HG02798 (cell line): ENCODE results near the gene FAM13B.
"Not testable (repeated sequence)": the region's sequence is repeated elsewhere in the genome, so short reads cannot be mapped to it uniquely, and the experiment has no call there.

Experiments used
- ATAC-seq: cut with Tn5 transposase; IDR thresholded peaks from one replicate; pipeline ENCODE4 v1.9.1; 2021; ENCODE audit warnings: mild to moderate bottlenecking; ENCODE audit not compliant: unreplicated experiment, poor library complexity

FAM13B gene

DNA sequence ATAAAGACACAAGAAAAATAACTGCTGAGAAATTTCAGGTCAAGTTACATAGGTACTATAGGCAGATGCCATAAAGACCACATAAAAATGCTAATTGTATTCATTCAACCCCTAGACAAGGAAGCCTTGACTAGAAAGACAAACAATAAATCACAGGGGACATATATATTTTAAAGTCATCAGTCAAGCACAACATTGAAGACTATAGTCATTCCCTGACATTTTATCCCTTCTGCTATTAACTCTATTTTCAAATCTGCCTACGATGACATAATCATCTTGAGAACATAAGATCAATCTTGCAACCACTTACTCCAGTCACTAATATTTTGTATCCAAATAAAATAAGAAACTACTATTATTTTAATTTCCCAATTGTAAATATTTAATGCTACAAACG, 38.3 kb downstream of the FAM13B start:
- ATAC-seq: no peak

DNA sequence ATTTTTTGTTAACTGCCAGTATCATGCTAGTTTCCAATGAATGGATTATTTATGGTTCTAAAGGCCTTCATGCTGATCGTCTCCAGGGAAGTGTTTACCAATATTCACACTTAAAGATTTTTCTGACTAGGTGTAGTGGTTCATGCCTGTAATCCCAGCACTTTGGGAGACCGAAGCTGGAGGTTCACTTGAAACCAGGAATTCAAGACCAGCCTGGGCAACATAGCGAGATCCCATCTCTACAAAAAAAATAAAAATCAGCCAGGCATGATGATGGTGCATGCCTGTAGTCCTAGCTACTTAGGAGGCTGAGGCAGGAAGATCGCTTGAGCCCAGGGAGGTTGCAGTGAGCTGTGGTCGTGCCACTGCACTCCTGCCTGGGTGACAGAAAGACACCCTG, 43.5 kb downstream of the FAM13B start:
- no peak for ATAC-seq

DNA sequence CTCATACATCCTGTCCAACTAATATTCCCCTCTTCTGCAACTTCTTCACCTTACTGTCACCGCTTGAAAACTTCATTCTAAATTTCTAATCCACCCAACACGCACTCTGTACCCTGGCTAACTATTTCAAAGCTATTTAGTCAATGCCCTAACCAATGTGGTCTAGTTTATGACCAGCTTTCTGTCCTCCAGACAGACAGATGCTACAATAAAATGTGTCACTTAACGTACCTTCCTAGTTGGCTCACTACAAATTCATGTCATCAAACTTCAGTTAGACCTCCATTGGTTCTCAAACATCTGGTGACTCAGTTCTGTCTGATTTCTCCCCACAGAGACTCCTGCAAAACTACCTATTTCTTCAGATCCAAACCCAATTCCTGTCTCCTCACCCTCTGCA, 57.7 kb downstream of the FAM13B start:
- ATAC-seq: no peak

DNA sequence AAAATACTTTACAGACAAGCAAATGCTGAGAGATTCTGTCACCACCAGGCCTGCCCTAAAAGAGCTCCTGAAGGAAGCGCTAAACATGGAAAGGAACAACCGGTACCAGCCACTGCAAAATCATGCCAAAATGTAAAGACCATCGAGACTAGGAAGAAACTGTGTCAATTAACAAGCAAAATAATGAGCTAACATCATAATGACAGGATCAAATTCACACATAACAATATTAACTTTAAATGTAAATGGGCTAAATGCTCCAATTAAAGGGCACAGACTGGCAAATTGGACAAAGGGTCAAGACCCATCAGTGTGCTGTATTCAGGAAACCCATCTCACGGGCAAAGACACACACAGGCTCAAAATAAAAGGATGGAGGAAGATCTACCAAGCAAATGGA, 62.5 kb downstream of the FAM13B start:
- not testable (repeated sequence) for ATAC-seq

DNA sequence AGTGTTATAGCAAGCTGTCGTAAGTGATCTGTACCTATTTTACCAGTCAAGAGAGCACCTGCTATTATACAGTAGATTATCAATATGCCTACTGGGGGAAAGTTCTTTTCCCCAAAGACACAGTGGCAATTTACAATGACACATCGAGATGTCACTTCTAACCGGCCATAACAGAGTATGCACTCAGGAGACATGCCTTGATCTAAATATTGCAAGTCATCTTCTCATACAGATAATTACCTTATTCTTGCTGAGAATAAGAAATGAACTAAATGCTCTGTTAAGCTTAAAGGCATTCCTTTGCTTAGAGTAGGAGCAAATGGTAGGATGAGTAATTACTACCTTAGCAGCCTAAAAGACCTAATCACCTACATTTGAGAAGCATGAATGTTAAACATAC, 72.1 kb downstream of the FAM13B start:
- no peak for ATAC-seq

- no peak for ATAC-seq
These were observed 72.7 kb downstream of the FAM13B start for GRCh38 chr5:137960141-137960540.

DNA sequence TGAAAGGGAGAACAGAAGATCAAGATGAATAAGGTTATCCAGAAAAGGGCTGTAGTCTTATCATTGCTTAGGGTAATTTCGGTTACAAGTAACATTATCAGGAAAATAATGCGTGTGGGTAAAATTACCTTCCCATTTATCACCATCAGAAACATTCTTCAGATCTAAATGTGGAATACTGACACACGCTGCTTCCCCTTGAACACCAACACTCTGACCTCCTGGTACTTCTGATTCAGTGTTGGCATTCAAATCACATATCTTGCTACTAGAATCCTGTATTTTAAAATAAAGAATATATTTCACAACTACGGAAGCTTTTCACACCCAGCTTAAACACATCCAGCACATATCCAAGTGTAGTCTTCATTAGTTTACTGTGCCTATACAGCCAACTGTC, 73.4 kb downstream of the FAM13B start:
- ATAC-seq: no peak

DNA sequence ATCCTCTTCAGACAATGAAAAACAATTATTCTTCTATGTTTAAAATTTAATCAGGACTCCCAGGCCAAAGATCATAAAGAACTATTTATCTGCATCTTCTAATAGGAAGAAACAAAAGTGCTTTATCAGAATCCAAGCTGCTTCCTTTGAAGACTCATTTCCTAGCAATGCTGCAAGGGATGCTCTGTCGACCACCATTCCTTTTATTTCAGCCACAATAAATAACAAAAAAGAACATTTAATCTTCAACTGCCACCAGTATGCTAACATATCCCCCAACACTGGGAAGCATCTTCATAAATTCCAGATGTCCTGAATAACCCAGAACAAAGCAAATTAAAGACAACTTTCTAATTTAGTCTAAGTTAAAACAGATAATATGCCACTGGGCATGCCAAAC, 74.9 kb downstream of the FAM13B start:
- ATAC-seq: no peak

GRCh38 chr5:137954131-137954879, 78.6 kb downstream of the FAM13B start:
- no peak for ATAC-seq

- no peak for ATAC-seq
These were observed 87.1 kb downstream of the FAM13B start for GRCh38 chr5:137945825-137946224.

GRCh38 chr5:137944280-137944679, 88.6 kb downstream of the FAM13B start:
- ATAC-seq: not testable (repeated sequence)

GRCh38 chr5:137939331-137939730, 93.5 kb downstream of the FAM13B start:
- ATAC-seq: no peak

GRCh38 chr5:137938751-137939143, 94.1 kb downstream of the FAM13B start:
- no peak for ATAC-seq

DNA sequence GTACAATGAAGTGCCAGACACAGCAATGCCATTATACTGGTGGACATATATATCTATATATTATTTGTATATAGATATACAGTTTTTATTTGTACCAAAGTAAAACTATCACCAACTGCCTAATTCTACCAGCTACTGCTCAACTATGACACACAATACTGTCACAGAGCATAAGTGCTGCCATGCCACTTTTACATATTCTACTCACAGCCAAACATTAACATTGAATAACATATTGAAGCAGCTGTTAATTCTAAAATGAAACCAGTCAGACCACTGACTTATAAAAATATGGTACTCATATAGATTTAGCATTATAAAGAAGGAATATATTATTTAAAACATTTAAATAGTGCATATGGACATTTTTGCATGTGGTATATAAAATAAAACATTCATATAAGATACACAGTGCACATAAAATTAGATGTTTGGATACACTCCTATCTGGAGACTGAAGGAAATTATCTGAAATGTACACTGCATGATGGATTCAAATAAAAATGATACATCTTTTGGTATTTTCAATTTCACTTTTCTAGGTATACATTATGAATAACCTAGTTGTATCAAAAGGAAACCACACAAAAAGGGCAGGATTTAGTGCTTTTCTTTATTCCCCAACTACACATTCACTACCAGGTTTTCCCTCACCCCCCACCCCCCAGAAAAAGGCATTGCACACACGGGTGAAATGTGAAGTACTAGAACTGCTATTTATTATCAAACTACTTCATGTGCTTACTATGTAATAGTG, 94.7 kb downstream of the FAM13B start:
- no peak for ATAC-seq

- no peak for ATAC-seq
These were observed 97.2 kb downstream of the FAM13B start for GRCh38 chr5:137935694-137936093.

- peak; percentile 57 for ATAC-seq
These were observed 97.7 kb downstream of the FAM13B start for GRCh38 chr5:137935190-137935589.

DNA sequence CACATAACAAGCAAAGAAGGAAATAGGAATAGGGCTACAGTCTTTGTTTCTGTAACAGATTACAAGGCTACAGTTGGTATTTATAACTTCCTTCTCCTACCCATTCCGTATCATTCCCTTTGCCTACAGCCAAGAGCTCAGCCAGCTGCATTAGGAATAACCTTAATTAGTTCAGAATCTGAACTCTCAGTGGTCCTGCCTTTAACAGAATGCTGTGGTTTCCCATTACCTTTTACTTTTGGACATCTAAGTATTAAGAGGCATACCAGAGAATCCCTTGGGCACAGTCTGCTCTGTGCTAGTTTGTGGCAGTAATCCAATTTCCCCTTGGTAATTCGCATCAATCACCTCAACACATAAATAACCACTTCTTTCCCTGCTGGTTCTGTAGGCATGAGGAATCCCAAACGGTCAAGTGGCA, 99.4 kb downstream of the FAM13B start:
- ATAC-seq: no peak

DNA sequence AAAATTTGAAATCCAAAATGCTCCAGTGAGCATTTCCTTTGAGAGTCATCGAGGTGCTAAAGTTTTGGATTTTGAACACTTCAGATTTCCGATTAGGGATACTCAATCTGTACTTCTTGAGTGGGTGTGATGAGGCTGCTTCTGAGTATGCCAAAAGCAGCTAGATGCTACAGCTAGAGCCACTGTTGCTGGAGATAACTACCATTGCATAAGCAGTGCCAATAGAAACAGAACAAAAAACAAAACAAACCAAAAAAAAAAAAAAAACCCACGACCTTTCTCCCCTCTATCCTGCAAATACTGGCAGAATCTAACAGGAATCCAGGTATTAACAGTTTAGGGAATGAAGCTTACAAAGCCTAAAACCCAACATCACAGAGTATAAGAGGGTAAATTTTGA, 100.1 kb downstream of the FAM13B start:
- ATAC-seq: no peak

- ATAC-seq: no peak
These were observed 109.0 kb downstream of the FAM13B start for GRCh38 chr5:137923856-137924255.

DNA sequence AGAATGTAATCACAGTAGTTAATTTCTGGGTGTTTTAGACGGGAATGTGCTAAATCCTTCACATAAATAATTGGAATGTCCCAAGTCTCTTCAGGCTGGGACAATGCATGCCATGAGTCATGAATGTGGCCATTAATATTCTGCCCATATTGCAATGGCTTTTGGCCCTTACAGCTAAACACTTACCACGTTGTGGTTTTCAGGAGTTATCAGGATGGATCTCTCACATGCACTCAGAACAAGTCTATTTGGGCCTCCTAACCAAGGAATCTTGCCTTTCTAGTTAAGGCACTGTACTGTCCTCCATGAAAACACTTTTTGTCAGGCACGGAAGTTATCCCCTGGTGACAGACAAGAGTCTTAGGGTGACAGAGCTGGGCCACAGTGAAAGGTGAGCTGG, 110.9 kb downstream of the FAM13B start:
- ATAC-seq: no peak

DNA sequence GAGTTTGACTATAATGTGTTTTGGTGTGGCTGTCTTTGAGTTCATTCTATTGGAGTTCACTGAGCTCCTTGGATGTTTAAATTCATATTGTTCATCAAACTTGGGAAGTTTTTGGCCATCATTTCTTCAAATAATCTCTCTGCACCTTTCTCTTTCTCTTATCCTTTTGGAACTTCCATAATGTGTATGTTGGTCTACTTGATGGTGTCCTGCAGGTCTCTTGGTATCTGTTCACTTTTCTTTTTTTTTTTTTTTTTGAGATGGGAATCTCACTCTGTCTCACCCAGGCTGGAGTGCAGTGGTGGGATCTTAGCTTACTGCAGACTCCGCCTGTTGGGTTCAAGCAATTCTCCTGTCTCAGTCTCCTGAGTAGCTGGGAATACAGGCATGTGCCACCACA, 116.0 kb downstream of the FAM13B start:
- ATAC-seq: no peak

- ATAC-seq: no peak
These were observed 118.1 kb downstream of the FAM13B start for GRCh38 chr5:137914758-137915157.
